ENCODE measurements around the gene CHIA. TPM values are rescaled to one million over a fixed set of nuclear protein-coding genes. Genes with fewer than 3 reads are reported as not detected.

Gene CHIA
- total RNA-seq, 2 experiments from 2014 or later = not detected

- no peak overlapping the region for H3K4me3 ChIP-seq (ENCODE audit: low read depth, low read length, poor library complexity, severe bottlenecking)
- no peak for TF ChIP-seq EZH2phosphoT487 (IDR thresholded peaks at IDR 0.05; ENCODE audit: borderline replicate concordance, low read depth, low read length)
- no peaks in the 10 kb centered on the region; the same call in 1 of the 2 replicates for H3K36me3 ChIP-seq (ENCODE audit: insufficient read depth, low read length)
- ChIA-PET POLR2A (interaction anchor here (0.6 kb wide), 1 partner anchor 123 kb away, joined by 3 read pairs; no protein-coding TSS in a partner anchor), CTCF (ENCODE audit: unreplicated experiment) (interaction anchor here (0.6 kb wide), 1 partner anchor 17 kb away, joined by 3 read pairs; no protein-coding TSS in a partner anchor)
- no peaks in the 10 kb centered on the region for H3K4me1 ChIP-seq (ENCODE audit: insufficient read depth, low read length, poor library complexity, severe bottlenecking)
- no peaks in the 10 kb centered on the region for H4K20me1 ChIP-seq (ENCODE audit: insufficient read depth, low read length)
- no peaks in the 10 kb centered on the region for H3K9me2 ChIP-seq (ENCODE audit: insufficient read depth, low read length)
- intact Hi-C loops (cut with micrococcal nuclease; ENCODE audit: unreplicated experiment) = no loop called here
- no TSS peak for BruUV-seq (replicated peaks)
- H3K79me2 ChIP-seq (ENCODE audit: insufficient read depth, low read depth, low read length) = no peaks in the 10 kb centered on the region
- H3K27ac ChIP-seq (ENCODE audit: low read depth, low read length, poor library complexity, severe bottlenecking) = no peak overlapping the region
- no peak for DNase-seq (ENCODE audit: low spot score)
- H3K4me2 ChIP-seq (ENCODE audit: low read length) = no peak overlapping the region
- no peaks in the 10 kb centered on the region for H3K9me3 ChIP-seq (ENCODE audit: low read length)
- no peak overlapping the region for H2AFZ ChIP-seq (ENCODE audit: low read length)
These were observed 43.4 kb upstream of the CHIA start for GRCh38 chr1:111247125-111247838.

- no peak overlapping the region for H2AFZ ChIP-seq (ENCODE audit: low read length)
- H3K4me3 ChIP-seq (ENCODE audit: low read depth, low read length, poor library complexity, severe bottlenecking) = no peak overlapping the region
- no peaks in the 10 kb centered on the region for H3K9me3 ChIP-seq (ENCODE audit: low read length)
- no peaks in the 10 kb centered on the region for H3K4me1 ChIP-seq (ENCODE audit: insufficient read depth, low read length, poor library complexity, severe bottlenecking)
- DNase-seq (ENCODE audit: low spot score) = no peak
- no peaks in the 10 kb centered on the region for H3K9me2 ChIP-seq (ENCODE audit: insufficient read depth, low read length)
- no peaks in the 10 kb centered on the region for H3K79me2 ChIP-seq (ENCODE audit: insufficient read depth, low read depth, low read length)
- CTCF ChIA-PET (ENCODE audit: unreplicated experiment) = no interaction called here
- BruUV-seq (replicated peaks) = no TSS peak
- intact Hi-C loops (cut with micrococcal nuclease; ENCODE audit: unreplicated experiment) = no loop called here
- H3K36me3 ChIP-seq (ENCODE audit: insufficient read depth, low read length) = no peaks in the 10 kb centered on the region
- H3K4me2 ChIP-seq (ENCODE audit: low read length) = no peak overlapping the region
- TF ChIP-seq CTCF (conservative IDR thresholded peaks at IDR 0.05; ENCODE audit: low read length) = no peak
- TF ChIP-seq EZH2phosphoT487 (IDR thresholded peaks at IDR 0.05; ENCODE audit: borderline replicate concordance, low read depth, low read length) = no peak
- POLR2A ChIA-PET = interaction anchor here (0.6 to 1.4 kb wide), 4 partner anchors 8 to 336 kb away, joined by 3 to 4 read pairs (median 3); no protein-coding TSS in a partner anchor
- H3K27ac ChIP-seq (ENCODE audit: low read depth, low read length, poor library complexity, severe bottlenecking) = no peak overlapping the region
- no peaks in the 10 kb centered on the region for H4K20me1 ChIP-seq (ENCODE audit: insufficient read depth, low read length)
These were observed 40.7 kb upstream of the CHIA start for GRCh38 chr1:111249960-111250359.

- ChIA-PET POLR2A (no interaction called here), CTCF (ENCODE audit: unreplicated experiment) (no interaction called here)
- TF ChIP-seq CTCF (conservative IDR thresholded peaks at IDR 0.05; ENCODE audit: low read length) (no peak), EZH2phosphoT487 (IDR thresholded peaks at IDR 0.05; ENCODE audit: borderline replicate concordance, low read depth, low read length) (no peak)
- H3K9me2 ChIP-seq (ENCODE audit: insufficient read depth, low read length) = no peaks in the 10 kb centered on the region
- no peaks in the 10 kb centered on the region for H4K20me1 ChIP-seq (ENCODE audit: insufficient read depth, low read length)
- H3K27ac ChIP-seq (ENCODE audit: low read depth, low read length, poor library complexity, severe bottlenecking) = no peak overlapping the region
- H3K4me3 ChIP-seq (ENCODE audit: low read depth, low read length, poor library complexity, severe bottlenecking) = no peak overlapping the region
- H3K9me3 ChIP-seq (ENCODE audit: low read length) = no peaks in the 10 kb centered on the region
- no peaks in the 10 kb centered on the region for H3K36me3 ChIP-seq (ENCODE audit: insufficient read depth, low read length)
- H3K4me2 ChIP-seq (ENCODE audit: low read length) = no peak overlapping the region
- no peak for DNase-seq (ENCODE audit: low spot score)
- H3K79me2 ChIP-seq (ENCODE audit: insufficient read depth, low read depth, low read length) = no peaks in the 10 kb centered on the region
- intact Hi-C loops (cut with micrococcal nuclease; ENCODE audit: unreplicated experiment) = no loop called here
- no peak overlapping the region for H2AFZ ChIP-seq (ENCODE audit: low read length)
- no TSS peak for BruUV-seq (replicated peaks)
- no peaks in the 10 kb centered on the region for H3K4me1 ChIP-seq (ENCODE audit: insufficient read depth, low read length, poor library complexity, severe bottlenecking)
These were observed 39.1 kb upstream of the CHIA start for GRCh38 chr1:111251570-111251969.
